Stomach (tissue), 9 donors: Measurements from ENCODE around the gene DUSP7. TPM values are rescaled to one million over a fixed set of nuclear protein-coding genes. Genes with fewer than 3 reads are reported as not detected.
"Not testable (repeated sequence)": the region's sequence is repeated elsewhere in the genome, so short reads cannot be mapped to it uniquely, and the experiment has no call there.

ENCODE experiments used
- DNase-seq, 2 donors: peaks; one replicate each; pipeline versions ENCODE4 v3.0.0 to v3.0.0-alpha.2; 2013 to 2019
- H3K27ac ChIP-seq, 5 donors: fragments of 200-600 bp in 4 of 5; sonication (generic) in 4 of 5; one replicate each; pipeline ENCODE4 v1.5.1; 2013 to 2019; ENCODE audit warnings: mild to moderate bottlenecking in 1 of 5, moderate library complexity in 1 of 5
- H3K27me3 ChIP-seq, 3 donors: fragments of 200-600 bp; sonication (generic); one replicate each; pipeline ENCODE4 v1.5.1; 2017 to 2019; ENCODE audit warnings: mixed run types in 1 of 3
- H3K36me3 ChIP-seq, 4 donors: fragments of 200-600 bp; sonication (generic); 1 replicate in 3 of 4; 2 replicates in 1 of 4; pipeline ENCODE4 v1.5.1; 2016 to 2019
- H3K4me1 ChIP-seq, 4 donors: fragments of 200-600 bp; sonication (generic); one replicate each; pipeline ENCODE4 v1.5.1; 2016 to 2019
- H3K4me3 ChIP-seq, 4 donors: fragments of 200-600 bp; sonication (generic) in 3 of 4; one replicate each; pipeline ENCODE4 v1.5.1; 2016 to 2019; ENCODE audit warnings: mild to moderate bottlenecking in 1 of 4
- H3K9me3 ChIP-seq, 4 donors: fragments of 200-600 bp; sonication (generic); one replicate each; pipeline ENCODE4 v1.5.1; 2016 to 2019
- EP300 ChIP-seq: sonication (generic); formaldehyde crosslinking; IDR thresholded peaks from one replicate; pipeline ENCODE4 v1.6.1; 2017; ENCODE audit warnings: antibody characterized with exemption
- POLR2A ChIP-seq, 4 donors: fragments of 450-650 bp; IDR thresholded peaks; one replicate each; pipeline ENCODE4 v1.6.1; 2016; ENCODE audit warnings: antibody characterized with exemption in 4 of 4, control low read depth in 2 of 4, mild to moderate bottlenecking in 1 of 4, moderate library complexity in 1 of 4
- POLR2AphosphoS5 ChIP-seq, 3 donors: sonication (generic); formaldehyde crosslinking; IDR thresholded peaks; one replicate each; pipeline ENCODE4 v1.6.1; 2016; ENCODE audit warnings: antibody characterized with exemption in 3 of 3
- WGBS, 5 donors: extraction: QIAGEN DNeasy Blood & Tissue Kit in 3 of 5; methylation state at CpG; one replicate each; pipeline versions ENCODE4 v1.1.5 to v1.1.7; 2013 to 2018; 5-methylcytosine and 5-hydroxymethylcytosine counted together
- intact Hi-C: fragments of 100-400 bp; cut with DNase I; formaldehyde crosslinking; loops from one replicate; pipeline ENCODE4 v1.15.1; 2023; ENCODE audit warnings: low total_unique reads
- polyA plus RNA-seq, 3 donors: library from polyadenylated mRNA; stranded (reverse); fragments of 200-250 nt; gene quantifications; one replicate each; pipeline ENCODE4 v1.2.3, GENCODE V29; 2013
- total RNA-seq, 5 donors: library from RNA; depleted of rRNA; stranded (reverse); fragments of >200 nt; gene quantifications; one replicate each; pipeline versions ENCODE4 v1.1.0 to v1.2.3, GENCODE V29; 2014 to 2016
- TF ChIP-seq, protein P1 (sequence below), 7 experiments: fragments of 450-650 bp in 4 of 7; fragments of 200-600 bp in 3 of 7; sonication (generic) in 3 of 7; IDR thresholded peaks; one replicate each; pipeline ENCODE4 v1.5.1; 2016 to 2019; ENCODE audit warnings: antibody characterized with exemption in 7 of 7, control low read depth in 2 of 7, mild to moderate bottlenecking in 1 of 7
- donor health status: healthy with polysubstance abuse.
- donor health status: Bipolar disorder and iron deficiency.
- donor health status: healthy.

The DUSP7 gene
- total and polyA plus RNA-seq, 8 donors = 0.58 to 23.7 (median 5.0) TPM

DNA sequence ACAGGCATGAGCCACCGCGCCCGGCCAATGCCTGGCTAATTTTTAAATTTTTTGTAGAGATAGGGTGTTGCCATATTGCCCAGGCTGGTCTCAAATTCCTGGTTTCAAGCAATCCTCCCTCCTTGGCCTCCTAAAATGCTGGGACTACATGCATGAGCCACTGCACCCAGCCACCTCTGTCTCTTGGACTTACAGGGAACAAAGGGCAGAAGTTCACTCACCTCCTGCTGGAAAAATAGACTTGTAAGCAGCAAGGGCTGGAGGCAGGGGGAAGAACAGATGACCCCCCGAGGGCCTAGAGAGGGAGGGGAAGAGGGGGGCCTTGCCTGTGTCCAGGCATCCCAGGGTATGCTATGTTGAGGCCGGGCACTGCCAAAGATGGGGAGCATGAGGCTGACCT, 22.2 kb downstream of the DUSP7 start:
- Histone ChIP-seq H3K4me1 (peaks cover 0 to under 1% (median 0%) of the 10 kb centered on the region in 4 donors), H3K4me3 (no peak overlapping the region), H3K27me3 (no peaks in the 10 kb centered on the region), H3K36me3 (no peaks in the 10 kb centered on the region), H3K27ac (no peak overlapping the region), H3K9me3 (no peaks in the 10 kb centered on the region)
- DNase-seq = no peak
- WGBS, 5 donors = 81 to 93% (median 91%) methylated on average over 5 of the region's 5 CpGs
- TF ChIP-seq POLR2A (IDR thresholded peaks at IDR 0.05) (no peak), POLR2AphosphoS5 (IDR thresholded peaks at IDR 0.05) (no peak), EP300 (no peak)
- TF ChIP-seq, protein P1, sequence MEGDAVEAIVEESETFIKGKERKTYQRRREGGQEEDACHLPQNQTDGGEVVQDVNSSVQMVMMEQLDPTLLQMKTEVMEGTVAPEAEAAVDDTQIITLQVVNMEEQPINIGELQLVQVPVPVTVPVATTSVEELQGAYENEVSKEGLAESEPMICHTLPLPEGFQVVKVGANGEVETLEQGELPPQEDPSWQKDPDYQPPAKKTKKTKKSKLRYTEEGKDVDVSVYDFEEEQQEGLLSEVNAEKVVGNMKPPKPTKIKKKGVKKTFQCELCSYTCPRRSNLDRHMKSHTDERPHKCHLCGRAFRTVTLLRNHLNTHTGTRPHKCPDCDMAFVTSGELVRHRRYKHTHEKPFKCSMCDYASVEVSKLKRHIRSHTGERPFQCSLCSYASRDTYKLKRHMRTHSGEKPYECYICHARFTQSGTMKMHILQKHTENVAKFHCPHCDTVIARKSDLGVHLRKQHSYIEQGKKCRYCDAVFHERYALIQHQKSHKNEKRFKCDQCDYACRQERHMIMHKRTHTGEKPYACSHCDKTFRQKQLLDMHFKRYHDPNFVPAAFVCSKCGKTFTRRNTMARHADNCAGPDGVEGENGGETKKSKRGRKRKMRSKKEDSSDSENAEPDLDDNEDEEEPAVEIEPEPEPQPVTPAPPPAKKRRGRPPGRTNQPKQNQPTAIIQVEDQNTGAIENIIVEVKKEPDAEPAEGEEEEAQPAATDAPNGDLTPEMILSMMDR (IDR thresholded peaks at IDR 0.05) = no peak
- intact Hi-C loops = no loop called here

DNA sequence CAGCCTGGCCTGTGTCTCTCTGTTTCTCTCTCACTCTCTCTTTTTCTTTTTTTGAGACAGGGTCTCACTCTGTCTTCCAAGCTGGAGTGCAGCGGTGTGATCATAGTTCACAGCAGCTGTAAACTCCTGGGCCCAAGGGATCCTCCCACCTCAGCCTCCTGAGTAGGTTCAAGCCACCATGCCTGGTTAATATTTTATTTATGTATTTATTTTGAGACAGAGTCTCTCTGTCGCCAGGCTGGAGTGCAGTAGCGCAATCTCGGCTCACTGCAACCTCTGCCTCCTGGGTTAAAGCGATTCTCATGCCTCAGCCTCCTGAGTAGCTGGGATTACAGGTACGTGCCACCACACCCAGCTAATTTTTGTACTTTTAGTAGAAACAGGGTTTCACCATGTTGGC, 22.6 kb downstream of the DUSP7 start:
- WGBS, 5 donors = 79 to 87% (median 82%) methylated on average over 6 of the region's 6 CpGs
- intact Hi-C loops = not testable (repeated sequence)

DNA sequence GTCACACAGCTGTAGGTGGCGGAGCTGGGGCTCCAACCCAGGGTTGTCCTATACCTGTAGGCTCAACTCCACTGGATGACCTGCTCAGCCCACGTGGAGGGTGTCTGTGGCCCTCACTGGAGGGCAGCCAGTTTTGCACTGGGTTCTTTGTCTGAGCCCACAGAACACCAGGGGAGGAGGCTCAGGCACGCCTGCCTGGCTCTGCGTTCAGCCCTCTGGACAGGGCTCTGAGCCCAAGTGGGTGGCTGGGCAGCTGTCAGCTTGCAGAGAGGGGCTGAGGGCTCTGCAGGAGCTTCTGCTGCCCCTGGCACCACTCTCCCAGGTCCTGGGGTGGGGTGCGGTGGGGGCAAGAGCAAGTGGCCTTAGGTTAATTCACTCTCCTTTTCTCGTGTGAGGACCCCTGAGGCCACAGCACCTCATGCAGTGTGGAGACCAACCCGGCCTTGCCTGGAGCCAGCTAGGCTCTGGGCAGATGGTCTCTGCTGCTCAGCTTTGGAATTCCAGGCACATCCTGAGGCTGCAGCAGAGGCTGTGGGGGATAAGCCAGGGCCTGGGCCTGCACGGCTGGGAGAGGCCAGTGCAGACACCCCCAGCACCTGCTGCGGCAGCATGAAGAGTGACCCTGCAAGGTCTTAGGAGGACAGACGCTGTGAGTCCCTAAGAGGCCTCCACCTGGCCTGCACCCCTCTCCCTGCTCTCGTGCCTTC, 23.5 kb downstream of the DUSP7 start:
- Histone ChIP-seq H3K4me1 (no peaks in the 10 kb centered on the region), H3K36me3 (no peaks in the 10 kb centered on the region), H3K27me3 (no peaks in the 10 kb centered on the region), H3K4me3 (no peak overlapping the region), H3K9me3 (no peaks in the 10 kb centered on the region), H3K27ac (no peak overlapping the region)
- intact Hi-C loops = no loop called here
- DNase-seq = no peak
- WGBS, 5 donors = 63 to 79% (median 74%) methylated on average over 9 to 11 of the region's 11 CpGs
- TF ChIP-seq, protein P1 (IDR thresholded peaks at IDR 0.05) = no peak
- no peak for TF ChIP-seq EP300
- no peak for TF ChIP-seq POLR2A (IDR thresholded peaks at IDR 0.05)
- no peak for TF ChIP-seq POLR2AphosphoS5 (IDR thresholded peaks at IDR 0.05)

More for the DNA sequence above, 22.6 kb downstream of the DUSP7 start:
- DNase-seq, H3K4me1 ChIP-seq, H3K4me3 ChIP-seq, H3K36me3 ChIP-seq, H3K9me3 ChIP-seq, H3K27ac ChIP-seq, H3K27me3 ChIP-seq: not testable (repeated sequence)

DNA sequence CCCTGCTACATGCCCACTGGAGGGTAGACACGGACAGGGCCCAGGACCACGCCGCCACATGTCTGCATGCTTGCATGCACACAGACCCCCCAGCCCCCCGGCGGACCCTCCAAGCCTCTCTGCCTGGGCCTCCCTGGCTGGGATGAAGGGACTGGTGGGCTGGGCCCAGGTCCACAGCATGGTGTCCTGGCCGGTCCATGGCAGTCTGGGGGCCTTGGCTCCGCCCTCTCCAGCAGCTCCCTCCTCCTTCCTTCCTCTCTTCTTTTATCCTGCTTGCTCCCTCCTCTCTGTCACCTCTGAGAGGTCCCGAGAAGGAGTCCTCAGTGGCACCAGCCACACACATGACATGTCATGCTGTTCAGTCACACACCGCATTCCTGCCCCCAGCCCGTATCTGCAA, 24.5 kb downstream of the DUSP7 start:
- Histone ChIP-seq H3K9me3 (no peaks in the 10 kb centered on the region), H3K4me3 (no peak overlapping the region), H3K36me3 (no peaks in the 10 kb centered on the region), H3K27me3 (no peaks in the 10 kb centered on the region), H3K27ac (no peak overlapping the region), H3K4me1 (no peaks in the 10 kb centered on the region)
- DNase-seq = no peak
- WGBS, 5 donors = 89 to 92% (median 90%) methylated on average over 9 to 10 of the region's 10 CpGs
- TF ChIP-seq, protein P1 (IDR thresholded peaks at IDR 0.05) = no peak
- no peak for TF ChIP-seq EP300
- no peak for TF ChIP-seq POLR2AphosphoS5 (IDR thresholded peaks at IDR 0.05)
- no peak for TF ChIP-seq POLR2A (IDR thresholded peaks at IDR 0.05)
- intact Hi-C loops = no loop called here

DNA sequence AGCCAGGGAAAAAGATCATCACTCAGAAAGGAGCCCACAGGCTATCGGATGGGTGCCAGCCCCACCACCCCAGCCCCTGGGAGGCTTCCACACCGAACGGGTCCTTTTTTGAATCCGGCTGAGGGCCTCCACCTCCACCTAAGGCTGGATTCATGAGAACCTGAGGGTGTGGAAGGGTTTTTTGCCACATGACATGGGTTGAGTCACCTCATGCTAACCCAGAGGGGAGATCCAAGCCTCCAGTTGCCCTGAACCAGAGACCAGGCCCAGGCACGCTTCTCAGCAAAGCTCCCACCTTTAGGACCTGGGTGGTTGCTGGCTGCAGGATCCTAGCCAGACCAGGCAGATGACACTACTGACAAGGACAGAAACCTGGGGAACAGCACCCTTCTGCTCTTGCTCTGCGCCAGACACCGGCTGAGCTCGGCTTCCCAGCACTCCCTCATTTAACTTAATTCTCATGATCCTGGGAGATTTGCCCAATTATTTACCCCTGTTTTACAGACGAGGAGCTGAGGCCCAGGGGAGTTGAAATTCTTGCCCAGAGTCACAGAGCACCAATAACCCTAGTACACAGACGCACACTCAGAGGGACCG, 25.6 kb downstream of the DUSP7 start:
- intact Hi-C loops = no loop called here
- H3K36me3 ChIP-seq = no peaks in the 10 kb centered on the region
- no peaks in the 10 kb centered on the region for H3K9me3 ChIP-seq
- WGBS, 5 donors = 90 to 91% (median 90%) methylated on average over 9 to 11 of the region's 11 CpGs
- no peaks in the 10 kb centered on the region for H3K4me1 ChIP-seq
- TF ChIP-seq, protein P1 (IDR thresholded peaks at IDR 0.05) = no peak
- no peak for TF ChIP-seq POLR2AphosphoS5 (IDR thresholded peaks at IDR 0.05)
- H3K27me3 ChIP-seq = no peaks in the 10 kb centered on the region
- H3K4me3 ChIP-seq = no peak overlapping the region
- H3K27ac ChIP-seq = no peak overlapping the region
- DNase-seq = no peak
